Limb (tissue), 2 donors: ENCODE results near the gene FXR2.
"Not testable (repeated sequence)": the region's sequence is repeated elsewhere in the genome, so short reads cannot be mapped to it uniquely, and the experiment has no call there.

Source experiments
- DNase-seq, 2 donors: peaks; one replicate each; pipeline ENCODE4 v3.0.0-alpha.2; 2016; ENCODE audit errors: extremely low spot score in 2 of 2

FXR2 gene

DNA sequence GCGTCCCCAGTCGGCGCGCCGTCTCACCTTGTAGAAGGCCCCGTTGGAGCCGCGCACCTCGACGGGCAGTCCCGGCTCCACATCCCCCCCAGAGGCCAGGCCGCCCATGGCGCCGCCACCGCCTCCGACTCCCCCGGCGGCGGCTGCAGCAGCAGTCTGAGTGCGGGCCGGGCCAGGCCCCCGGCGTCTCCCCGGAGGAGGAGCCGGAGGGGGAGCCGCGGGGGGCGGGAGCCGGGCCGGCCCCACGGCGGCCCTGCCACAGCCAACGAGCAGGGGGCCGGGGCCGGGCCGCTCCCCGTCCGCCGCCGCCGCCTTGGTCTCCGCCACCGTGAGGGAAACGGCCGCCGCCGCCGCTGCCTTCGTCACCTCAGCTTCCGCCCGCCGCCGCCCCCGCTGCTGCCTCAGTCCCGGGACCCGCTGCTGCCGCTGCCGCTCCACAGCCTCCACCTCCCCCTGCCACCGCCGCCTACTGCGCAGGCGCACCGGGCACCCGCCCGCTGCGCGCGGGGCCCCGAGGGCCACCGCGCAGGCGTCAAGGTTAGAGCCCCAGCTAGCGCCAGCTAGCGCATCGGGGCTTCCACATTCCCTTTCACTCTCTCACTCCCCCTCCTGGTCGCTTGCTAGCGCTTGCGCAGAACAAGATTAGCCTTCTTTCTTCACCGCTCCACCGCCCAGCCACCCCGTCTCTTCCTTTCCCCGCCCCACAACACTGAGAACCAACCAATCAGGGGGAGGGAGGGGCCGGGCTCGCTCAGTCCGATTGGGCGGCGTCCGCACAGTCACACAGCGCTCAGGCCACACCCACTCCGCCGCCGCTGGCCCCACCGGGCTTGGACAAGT is at the start of gene FXR2:
TSS of gene FXR2 (minus strand) at position 473 of the 840 bp plus-strand sequence. CDS start at position 108, 365 bp downstream.
- DNase-seq: peak; percentile 100

DNA sequence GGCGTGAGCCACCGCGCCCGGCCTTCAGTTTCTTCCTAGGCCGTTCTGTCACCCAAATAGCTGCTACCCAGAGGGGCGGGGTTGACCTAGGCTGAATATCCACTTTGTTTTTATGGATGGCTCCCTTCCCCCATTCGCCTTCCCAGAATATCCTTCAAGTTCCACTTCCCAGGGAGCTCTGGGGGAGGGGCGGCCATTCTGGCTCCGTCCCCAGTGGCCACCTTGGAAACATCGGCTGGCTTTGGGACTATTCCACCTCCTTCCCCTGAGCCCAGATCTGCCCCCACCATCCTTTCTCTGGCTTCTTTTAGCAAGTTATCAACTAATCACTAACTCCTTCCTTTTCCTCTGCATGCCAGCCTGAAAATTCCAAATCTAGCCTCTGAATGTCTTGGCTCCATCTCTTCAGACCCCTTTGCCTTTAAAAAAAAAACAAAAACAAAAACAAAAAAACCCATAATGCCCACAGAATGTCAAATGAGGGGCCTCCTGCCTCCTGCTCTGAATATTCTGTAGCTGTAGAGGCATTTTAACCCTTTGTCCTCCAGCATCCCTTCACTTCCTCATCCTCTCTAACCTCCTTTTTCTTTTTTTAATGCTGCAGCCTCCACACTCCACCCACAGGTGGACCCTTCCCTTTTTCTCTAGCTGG is 42.4 kb upstream of the FXR2 start:
- peak in 1 of 2 donors; percentile 71 for DNase-seq

DNA sequence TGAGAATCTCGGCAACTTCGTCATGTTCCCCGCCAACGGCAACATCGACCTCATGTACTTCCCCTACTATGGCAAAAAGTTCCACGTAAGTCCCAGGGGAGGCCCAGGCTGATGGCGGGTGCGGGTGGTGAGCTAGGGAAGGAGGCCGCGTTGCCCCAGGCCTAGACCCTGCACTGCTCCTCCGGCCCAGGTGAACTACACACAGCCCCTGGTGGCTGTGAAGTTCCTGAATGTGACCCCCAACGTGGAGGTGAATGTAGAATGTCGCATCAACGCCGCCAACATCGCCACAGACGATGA is 40.8 kb upstream of the FXR2 start:
- no peak for DNase-seq

DNA sequence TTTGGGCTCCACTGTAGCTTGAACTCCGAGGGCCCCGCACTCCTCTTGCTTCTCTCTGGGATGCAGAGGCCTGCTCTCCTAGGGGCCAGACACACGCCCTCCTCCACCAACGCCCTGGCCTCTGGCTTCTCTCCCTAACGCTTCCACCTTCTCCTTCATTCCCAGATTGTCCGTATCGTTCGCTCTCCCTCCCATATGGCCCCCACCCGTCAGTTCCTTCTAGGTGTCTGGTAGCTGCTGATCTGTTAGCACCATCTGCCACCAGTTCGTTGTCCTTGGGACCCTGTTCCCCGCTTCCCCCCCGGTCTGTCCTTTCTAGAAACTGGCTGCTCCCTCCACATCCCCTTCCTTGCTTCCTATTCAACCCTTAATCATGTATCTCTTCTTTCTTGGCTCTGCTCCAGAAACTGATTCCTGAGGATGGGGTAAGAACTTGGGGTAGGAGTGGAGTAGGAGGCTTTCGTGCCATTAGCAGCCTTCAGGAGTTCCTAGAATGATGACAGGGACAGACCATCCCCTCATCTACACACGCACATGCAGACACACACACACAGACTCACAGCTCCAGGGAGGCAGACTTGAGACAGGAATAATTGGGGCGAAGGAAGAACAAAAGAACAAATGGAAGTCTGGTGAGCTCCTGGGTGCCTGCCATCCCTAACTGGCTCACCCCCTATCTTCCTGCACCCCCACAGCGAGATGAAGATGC is 40.3 kb upstream of the FXR2 start:
- DNase-seq: no peak

DNA sequence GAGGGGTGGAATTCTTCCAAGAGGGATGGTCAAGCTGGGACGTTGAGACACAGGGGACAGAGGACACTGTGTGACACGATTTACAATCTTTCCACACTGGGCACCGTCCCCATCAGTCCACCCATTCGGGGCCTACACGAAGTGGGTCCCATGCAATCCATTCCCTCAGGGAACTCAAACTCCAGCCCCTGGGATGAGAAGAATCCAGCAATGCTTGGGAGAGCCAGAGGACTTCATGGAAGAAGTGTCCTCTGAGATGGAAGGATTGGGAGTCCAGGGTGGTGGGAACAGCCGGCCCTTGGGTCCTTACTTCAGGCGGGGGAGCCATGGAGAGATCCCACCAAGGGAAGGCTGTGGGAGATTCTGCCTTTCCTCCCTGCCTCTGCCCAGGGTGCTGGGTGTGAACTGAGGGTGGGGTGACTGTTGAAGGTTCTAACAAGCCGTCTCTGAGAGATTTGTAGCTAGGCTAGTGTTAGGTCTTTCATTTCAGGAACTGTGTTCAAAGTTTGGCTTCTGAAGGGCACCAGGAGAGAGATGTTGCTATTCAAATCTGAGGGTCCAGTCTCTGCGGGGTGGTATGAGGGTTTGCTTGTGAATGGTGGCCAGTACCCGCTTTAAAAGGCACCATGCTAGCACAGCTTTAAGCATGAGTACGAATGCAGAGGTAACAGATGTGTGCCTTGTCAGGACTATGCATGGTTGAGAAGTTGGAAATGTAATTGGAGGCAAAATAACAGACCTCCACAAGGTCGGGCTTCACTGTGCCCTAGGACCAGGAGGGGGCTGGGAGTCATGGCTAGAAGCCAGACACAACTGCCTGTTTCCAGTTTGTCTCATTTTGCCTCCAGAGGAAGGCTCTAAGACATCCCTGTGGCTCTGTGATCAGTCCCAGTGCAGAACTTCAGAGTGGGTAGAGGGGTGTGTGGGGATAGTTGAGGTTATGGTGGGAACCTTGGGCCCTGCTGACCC is 38.0 kb upstream of the FXR2 start:
- DNase-seq: no peak

DNA sequence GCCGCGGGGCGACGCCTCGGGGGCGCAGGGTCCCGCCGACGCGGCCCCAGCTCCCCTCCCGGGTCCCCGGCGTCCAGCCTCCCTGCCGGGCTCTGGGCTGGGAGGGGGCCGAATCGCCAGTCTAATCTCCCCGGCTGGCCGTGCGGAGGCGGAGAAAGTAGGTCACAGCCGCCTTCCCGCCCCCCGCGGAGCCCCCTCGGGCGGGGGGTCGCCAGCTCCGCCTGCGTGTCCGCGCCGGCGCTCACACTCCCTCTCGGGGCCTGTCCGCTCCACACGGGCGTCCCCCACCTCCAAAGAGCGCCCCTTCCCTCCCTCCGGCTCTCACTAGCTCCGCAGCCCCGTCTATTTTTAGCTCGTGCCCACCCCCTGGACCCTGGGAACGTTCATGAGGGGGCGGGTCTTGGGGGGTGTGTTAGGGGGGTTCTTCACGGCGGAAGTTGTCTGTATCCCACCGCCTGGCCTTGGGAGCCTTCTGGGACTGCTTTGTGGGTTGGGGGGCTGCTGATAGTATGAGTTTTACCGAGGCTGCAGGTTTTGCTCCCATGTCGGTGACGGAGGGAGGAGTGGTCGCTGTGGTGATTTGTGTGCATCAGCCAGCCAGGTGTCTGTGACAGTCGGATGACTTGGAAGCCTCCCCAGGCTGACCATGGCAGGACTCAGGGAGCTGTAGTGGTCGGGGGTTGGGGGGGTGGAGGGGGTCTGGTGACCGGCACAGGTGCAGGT is 37.1 kb upstream of the FXR2 start:
- DNase-seq: peak in 1 of 2 donors; percentile 83

DNA sequence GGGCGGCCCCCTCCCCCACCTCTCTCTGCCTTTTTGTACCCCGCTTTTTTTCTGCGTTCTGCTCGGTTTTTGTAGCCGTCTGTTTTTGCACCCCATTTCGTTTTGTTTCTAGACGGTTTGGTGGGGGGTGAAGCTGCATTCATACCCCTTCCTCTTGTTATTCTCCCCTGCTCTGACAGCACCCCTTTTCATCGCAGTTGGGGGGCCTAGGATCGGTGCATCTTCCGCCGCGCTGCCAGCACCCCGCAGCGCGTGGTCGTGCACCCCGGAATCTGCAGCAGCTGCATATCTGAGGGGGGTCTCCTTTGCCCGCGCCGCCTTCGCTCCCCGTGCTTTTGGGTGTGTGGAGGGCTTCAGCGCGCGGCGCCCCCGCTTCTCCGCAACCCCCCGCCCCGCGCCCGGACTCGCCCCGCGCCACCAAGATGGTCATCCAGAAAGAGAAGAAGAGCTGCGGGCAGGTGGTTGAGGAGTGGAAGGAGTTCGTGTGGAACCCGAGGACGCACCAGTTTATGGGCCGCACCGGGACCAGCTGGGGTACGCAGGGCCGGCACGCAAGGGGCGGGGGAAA is 36.5 kb upstream of the FXR2 start:
- DNase-seq: peak in 1 of 2 donors; percentile 59

DNA sequence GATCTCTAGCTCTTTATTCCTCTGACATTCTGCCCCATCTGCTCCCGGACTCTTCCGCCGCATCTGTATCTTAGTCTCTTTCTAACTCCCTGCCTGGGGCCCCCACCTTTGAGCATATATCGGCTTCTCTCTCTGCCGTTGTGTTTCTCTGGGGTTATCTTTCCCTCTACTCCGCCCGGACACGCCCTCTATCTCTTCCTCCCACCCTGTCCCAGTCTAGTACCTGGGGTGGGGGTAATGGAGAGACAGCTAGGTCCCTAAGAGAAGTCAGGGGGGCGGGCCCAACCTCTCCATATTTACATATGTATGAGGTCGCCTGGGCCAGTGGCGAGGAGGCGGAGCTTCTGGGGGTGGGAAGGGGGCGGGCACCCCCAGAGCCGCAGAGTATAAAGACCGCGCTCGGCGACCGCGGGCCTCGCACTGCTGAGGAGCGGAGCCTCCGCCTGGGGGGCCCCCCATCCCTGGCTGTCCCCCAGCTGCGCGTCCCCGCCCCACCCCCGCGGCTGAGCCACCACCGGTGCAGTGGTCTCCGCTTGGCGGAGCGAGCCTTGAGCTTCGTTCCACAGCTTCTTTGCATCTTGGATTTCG is 35.9 kb upstream of the FXR2 start, which contains the start of gene ATP1B2:
TSS of gene ATP1B2 (plus strand) at position 418 of the 588 bp plus-strand sequence. CDS start 593 bp downstream, outside the sequence.
- DNase-seq: peak in 1 of 2 donors; percentile 88

DNA sequence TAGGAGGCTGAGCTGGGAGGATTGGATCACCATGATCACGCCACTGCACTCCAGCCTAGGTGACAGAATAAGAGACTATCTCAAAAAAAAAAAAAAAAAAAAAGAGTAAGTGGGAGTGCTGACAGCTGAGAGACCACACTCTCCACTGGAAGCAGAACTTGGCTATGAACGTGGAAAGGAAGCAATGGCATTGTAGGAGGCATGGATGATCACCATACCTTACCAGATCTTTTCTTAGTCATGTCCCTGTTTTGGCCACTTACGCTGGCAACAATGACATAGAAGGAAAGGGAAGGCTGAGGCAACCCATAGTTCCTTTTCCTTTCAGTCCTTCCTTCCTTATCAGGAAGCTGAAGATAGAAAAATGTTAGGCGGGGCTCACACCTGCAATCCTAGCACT is 32.3 kb upstream of the FXR2 start:
- no peak for DNase-seq

DNA sequence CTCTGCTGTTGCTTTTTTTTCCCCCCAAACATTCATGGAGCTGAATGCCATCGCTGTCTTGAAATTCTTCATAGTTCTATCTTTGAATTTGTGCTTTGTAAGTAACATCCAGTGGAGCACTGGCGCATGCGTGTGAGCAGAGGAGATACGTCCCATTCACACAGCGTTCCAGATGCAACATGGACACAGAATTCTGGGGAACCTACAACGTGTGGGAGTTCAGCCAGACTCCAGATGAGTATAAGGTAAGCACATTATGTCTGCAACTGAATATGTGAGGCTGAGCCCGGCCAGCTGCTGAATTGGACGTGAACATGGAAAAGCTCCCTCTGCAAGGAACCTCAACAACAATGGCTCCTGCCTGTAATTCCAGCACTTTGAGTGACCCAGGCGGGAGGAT is 31.8 kb upstream of the FXR2 start:
- no peak for DNase-seq

DNA sequence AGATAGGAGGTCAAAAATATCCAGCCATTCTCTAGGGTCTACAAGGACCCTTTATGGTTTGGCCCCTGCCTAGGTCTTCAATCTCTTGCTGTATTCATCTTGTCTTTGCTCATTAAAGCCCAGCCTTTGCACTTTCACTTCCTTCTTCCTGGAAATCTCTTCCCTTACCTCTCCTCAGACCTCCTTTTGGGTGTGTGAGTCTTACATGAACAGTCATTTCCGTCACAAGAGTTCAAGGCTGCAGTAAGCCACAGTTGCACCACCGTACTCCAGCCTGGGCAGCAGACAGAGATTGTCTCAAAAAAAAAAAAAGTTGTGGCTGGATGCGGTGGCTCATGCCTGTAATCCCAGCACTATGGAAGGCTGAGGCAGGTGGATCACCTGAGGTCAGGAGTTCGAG is 30.1 kb upstream of the FXR2 start:
- no peak for DNase-seq

DNA sequence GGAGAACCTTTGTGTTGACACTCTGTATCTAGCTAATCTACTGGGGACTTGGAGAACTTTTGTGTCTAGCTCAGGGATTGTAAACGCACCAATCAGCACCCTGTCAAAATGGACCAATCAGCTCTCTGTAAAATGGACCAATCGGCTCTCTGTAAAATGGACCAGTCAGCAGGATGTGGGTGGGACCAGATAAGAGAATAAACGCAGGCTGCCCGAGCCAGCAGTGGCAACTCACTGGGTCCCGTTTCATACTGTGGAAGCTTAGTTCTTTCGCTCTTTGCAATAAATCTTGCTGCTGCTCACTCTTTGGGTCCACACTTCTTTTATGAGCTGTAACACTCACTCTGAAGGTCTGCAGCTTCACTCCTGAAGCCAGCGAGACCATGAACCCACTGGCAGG is 26.9 kb upstream of the FXR2 start:
- DNase-seq: not testable (repeated sequence)

DNA sequence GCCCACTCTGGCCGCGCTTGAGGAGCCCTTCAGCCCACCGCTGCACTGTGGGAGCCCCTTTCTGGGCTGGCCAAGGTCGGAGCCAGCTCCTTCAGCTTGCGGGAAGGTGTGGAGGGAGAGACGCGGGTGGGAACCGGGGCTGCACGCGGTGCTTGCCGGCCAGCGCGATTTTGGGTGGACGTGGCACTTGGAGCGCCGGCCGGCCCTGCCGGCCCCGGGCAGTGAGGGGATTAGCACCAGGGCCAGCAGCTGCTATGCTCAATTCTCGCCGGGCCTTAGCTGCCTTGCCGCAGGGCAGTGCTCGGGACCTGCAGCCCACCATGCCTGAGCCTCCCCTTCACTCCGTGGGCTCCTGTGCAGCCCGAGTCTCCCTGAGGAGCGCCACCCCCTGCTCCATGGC is 26.1 kb upstream of the FXR2 start:
- no peak for DNase-seq

DNA sequence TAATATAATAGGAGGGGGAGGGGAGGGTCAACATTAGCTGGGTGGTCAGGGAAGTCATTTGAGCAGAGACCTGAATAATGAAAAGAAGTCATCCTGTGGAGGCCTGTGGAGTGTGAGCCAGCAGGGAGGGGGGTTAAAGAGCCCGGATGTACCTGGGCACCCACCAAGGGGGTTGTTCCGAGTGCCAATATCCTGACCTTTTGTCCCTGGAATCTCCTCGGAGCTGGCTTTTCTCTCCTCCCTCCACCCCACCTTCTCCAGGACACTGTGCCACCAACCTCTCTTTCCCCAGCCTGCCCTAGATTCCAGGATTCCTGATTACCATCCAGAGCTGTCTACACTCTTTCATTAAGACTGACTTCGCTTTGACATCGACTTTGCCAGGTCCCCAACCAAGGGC is 21.5 kb upstream of the FXR2 start:
- DNase-seq: no peak

DNA sequence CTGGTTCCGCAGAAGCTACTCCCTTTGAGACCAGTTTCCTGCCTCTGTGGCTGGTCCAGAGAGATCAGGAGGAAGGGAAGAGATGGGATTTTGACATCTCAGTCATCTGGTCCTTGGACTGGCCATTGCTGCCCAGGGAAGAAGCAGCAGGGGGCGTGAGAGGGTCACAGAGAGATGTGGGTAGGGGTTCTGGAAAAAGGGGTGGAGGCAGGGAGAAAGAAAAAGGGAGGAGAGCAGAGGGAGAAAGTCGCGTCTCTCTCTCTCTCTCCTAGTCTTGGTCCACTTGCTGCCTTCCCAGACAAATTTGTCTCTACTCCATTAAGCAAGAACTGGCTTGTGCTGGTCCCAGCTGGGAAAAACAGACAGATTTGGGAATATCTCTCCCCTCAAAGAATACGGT is 19.7 kb upstream of the FXR2 start:
- peak; percentile 62 to 80 for DNase-seq

DNA sequence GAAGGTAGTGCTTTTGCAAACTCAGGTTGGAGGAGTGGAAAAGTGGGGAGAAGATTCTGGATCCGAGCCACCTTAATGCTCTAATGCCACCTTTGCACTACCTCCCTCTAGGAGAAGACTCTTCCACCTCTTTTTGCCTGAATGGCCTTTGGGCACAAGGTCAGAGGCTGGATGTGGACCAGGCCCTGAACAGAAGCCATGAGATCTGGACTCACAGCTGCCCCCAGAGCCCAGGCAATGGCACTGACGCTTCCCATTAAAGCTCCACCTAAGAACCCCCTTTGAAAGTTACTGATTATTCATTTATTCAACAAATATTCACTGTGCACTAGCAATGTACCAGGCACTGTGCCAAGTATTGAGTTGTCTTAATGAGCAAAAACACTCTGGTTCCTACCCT is 18.4 kb upstream of the FXR2 start:
- DNase-seq: no peak

DNA sequence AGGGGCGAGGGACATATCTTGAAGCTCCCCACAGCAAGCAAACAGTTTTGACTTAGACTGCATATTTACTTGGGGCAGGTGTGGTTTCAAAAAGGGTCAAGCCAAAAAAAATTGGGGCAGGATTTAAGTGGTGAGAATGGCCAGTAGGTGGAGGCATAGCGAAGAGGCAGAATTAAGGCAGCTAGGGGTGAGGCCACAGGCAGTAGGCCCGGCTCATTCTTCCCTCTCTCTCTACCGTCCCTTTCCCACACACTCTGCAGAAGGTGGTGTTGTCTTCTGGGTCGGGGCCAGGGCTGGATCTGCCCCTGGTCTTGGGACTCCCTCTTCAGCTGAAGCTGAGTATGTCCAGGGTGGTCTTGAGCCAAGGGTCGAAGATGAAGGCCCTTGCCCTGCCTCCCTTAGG is 17.8 kb upstream of the FXR2 start:
- DNase-seq: no peak

DNA sequence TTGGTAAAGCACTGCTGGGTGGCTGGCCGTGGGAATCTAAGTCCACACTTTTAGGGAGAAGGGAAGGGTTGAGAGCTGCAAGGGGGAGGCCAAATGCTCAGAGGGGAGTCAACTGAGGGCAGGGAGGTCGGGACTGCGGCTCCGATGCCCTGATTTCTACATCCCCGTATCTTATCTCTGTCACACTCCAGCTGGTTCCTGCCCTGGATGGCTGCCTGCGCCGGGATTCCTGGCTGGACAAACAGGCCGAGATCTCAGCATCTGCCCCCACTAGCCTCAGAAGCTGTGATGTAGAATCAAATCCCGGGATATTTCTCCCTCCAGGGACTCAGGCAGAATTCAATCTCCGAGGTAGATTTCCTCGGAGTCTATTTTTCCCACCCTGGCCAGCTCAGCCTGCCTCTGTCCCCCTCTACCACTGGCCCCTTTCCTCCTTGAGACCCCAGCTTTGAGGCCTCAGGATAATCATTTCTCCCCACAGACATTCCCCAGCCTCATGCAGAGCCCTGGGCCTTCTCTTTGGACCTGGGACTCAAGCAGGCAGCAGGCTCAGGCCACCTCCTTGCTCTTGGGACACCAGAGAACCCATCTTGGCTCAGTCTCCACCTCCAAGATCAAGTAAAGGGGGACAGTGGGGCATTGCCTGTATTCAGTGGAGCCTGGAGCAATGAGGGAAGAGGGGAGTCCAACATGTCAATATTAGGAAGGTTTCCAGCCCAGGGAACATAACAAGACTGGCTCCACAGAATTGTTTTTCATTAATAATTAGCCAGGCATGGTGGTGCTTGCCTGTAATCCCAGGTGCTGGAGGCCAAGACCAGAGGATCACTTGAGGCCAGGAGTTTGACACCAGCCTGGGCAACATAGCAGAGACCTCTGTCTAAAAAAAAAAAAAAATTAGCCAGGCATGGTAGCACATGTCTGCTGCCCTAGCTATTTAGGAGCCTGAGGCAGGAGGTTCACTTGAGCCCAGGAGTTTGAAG is 17.0 kb upstream of the FXR2 start:
- DNase-seq: no peak
